HUES64 (cell line): Measurements from ENCODE around the gene FARP2.
"Not testable (repeated sequence)": the region's sequence is repeated elsewhere in the genome, so short reads cannot be mapped to it uniquely, and the experiment has no call there.

Experiments
- H3K27ac ChIP-seq: 2 replicates; pipeline ENCODE4 v1.7.0; 2013; ENCODE audit warnings: low read depth, low read length, inconsistent platforms
- H3K27me3 ChIP-seq: 2 replicates; pipeline ENCODE4 v1.6.1; 2013; ENCODE audit warnings: mild to moderate bottlenecking, low read length; ENCODE audit not compliant: insufficient read depth
- H3K36me3 ChIP-seq: 2 replicates; pipeline ENCODE4 v1.6.1; 2013; ENCODE audit warnings: mild to moderate bottlenecking, low read length; ENCODE audit not compliant: insufficient read depth
- H3K4me1 ChIP-seq: 2 replicates; pipeline ENCODE4 v1.6.1; 2013; ENCODE audit warnings: mild to moderate bottlenecking, low read length, moderate library complexity; ENCODE audit not compliant: insufficient read depth
- H3K4me3 ChIP-seq: 2 replicates; pipeline ENCODE4 v1.5.1; 2013; ENCODE audit warnings: mild to moderate bottlenecking, low read length, moderate library complexity
- H3K9ac ChIP-seq: 2 replicates; pipeline ENCODE4 v1.6.1; 2013; ENCODE audit warnings: mild to moderate bottlenecking, low read depth, low read length
- H3K9me3 ChIP-seq: 2 replicates; pipeline ENCODE4 v1.6.1; 2013; ENCODE audit warnings: low read depth, low read length; ENCODE audit not compliant: insufficient read depth
- WGBS: fragments of 150-250, 120-280 bp; methylation state at CpG from one replicate; pipeline ENCODE4 v1.1.7; 2013; ENCODE audit warnings: missing lambda C conversion rate; 5-methylcytosine and 5-hydroxymethylcytosine counted together

FARP2 gene

DNA sequence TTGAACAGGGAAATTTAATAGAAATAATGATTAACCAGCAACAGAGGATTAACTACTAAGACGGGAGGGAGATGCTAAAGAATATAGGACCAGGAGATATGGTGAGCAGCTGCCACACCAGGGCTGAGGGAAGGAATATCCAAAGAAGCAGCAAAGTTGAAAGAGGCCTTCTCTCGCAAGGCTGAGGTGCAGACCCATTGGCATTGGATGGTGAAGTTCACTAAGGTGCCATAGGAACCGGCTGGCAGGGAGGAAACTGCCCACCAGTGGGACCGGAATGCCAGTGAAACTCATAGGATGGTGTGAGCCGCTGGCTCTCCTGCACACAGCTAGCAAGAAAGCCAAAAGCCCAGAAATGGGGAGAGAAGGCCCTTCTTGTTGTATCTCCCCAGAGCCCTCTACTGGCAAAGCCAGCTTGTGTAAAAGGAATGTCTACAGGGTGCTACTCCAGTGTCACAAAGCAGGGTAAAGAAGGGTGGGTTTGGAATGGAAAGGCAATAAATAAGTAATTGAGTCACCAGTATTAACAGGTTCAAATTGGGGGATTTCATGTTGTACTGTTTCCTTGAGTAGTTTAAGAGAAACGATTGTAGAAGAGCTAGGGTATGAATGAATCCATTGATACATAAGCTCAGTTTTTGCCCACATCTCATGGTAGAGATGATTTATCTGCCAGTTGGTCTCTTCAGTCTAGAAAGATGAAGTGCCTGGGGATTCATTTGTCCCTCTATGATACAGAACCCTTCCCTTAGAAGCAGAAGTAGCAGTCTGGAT is 36.0 kb downstream of the FARP2 start:
- Histone ChIP-seq H3K4me1 (no peaks in the 10 kb centered on the region), H3K27me3 (no peaks in the 10 kb centered on the region), H3K9ac (no peak overlapping the region), H3K36me3 (peaks cover 5% of the 10 kb centered on the region; the same call in 1 of the 2 replicates), H3K27ac (no peak overlapping the region), H3K9me3 (no peaks in the 10 kb centered on the region), H3K4me3 (no peak overlapping the region)
- 80% methylated on average over 6 of the region's 6 CpGs for WGBS

DNA sequence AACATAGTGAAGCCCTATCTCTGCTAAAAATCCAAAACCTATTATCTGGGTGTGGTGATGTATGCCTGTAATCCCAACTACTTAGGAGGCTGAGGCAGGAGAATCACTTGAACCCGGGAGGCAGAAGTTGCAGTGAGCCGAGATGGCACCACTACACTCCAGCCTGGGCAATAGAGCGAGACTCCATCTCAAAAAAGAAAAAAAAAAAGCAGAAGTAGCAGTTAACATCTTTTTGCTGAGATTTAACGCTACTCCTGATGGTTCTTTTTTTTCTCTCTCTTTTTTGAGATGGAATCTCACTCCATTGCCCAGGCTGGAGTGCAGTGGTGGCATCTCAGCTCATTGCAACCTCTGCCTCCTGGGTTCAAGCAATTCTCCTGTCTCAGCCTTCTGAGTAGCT is 36.7 kb downstream of the FARP2 start:
- not testable (repeated sequence) for H3K4me1 ChIP-seq, H3K4me3 ChIP-seq, H3K9ac ChIP-seq, H3K27ac ChIP-seq, H3K9me3 ChIP-seq, H3K36me3 ChIP-seq, H3K27me3 ChIP-seq
- 97% methylated on average over 4 of the region's 4 CpGs for WGBS

DNA sequence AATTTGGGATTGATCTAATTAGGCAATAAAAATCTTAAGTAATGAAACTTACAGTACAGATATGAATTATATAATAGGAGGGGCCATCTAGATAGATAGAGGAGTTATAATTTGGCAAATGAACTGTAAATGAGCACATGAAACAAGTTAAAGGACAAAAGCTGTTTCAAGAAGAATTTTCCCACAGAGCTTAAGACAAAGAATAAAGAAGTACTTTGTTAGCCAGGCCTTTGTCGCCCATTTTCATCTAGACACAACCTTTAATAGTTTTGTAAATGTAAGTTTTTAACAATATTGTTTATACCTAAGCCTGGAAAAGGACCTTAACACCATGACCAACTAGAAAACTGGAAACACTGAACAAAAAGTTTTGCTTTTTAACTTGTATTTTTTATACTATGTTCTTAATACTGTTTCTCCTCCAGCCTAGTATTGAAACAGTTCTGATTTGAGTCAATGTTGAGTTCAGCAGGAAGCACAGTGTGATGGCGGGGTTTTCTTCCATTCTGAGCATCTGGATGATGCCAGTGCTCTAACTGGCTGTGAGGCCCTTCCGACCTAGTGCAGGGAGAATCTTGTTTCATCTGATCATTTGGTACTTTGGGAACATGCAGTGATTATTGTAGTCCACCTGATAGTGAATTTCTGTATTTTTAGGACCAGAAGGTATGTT is 37.6 kb downstream of the FARP2 start:
- Histone ChIP-seq H3K4me3 (no peak overlapping the region), H3K4me1 (no peaks in the 10 kb centered on the region), H3K36me3 (0 out of 2 replicates have a peak, but pooled peaks cover 5% of the 10 kb centered on the region), H3K27ac (no peak overlapping the region), H3K27me3 (no peaks in the 10 kb centered on the region), H3K9ac (no peak overlapping the region), H3K9me3 (no peaks in the 10 kb centered on the region)
- WGBS = 91% methylated on average over 2 of the region's 3 CpGs

GRCh38 chr2:241396809-241397208 is 40.7 kb downstream of the FARP2 start:
- WGBS = 96% methylated on average over 4 of the region's 6 CpGs
- not testable (repeated sequence) for H3K9me3 ChIP-seq, H3K4me3 ChIP-seq, H3K36me3 ChIP-seq, H3K27ac ChIP-seq, H3K27me3 ChIP-seq, H3K9ac ChIP-seq, H3K4me1 ChIP-seq

GRCh38 chr2:241399941-241400922 is 44.1 kb downstream of the FARP2 start:
- no peak overlapping the region for H3K9ac ChIP-seq
- WGBS = 95% methylated on average over 10 of the region's 10 CpGs
- H3K27ac ChIP-seq = no peak overlapping the region
- no peak overlapping the region for H3K4me3 ChIP-seq
- H3K36me3 ChIP-seq = peaks cover 6% of the 10 kb centered on the region; the same call in 1 of the 2 replicates
- no peaks in the 10 kb centered on the region for H3K4me1 ChIP-seq
- no peaks in the 10 kb centered on the region for H3K9me3 ChIP-seq
- H3K27me3 ChIP-seq = no peaks in the 10 kb centered on the region

GRCh38 chr2:241408849-241409248 is 52.8 kb downstream of the FARP2 start:
- Histone ChIP-seq H3K9me3 (no peaks in the 10 kb centered on the region), H3K27ac (no peak overlapping the region), H3K4me1 (no peaks in the 10 kb centered on the region), H3K27me3 (no peaks in the 10 kb centered on the region), H3K9ac (no peak overlapping the region), H3K4me3 (no peak overlapping the region), H3K36me3 (peaks cover 48% of the 10 kb centered on the region)

DNA sequence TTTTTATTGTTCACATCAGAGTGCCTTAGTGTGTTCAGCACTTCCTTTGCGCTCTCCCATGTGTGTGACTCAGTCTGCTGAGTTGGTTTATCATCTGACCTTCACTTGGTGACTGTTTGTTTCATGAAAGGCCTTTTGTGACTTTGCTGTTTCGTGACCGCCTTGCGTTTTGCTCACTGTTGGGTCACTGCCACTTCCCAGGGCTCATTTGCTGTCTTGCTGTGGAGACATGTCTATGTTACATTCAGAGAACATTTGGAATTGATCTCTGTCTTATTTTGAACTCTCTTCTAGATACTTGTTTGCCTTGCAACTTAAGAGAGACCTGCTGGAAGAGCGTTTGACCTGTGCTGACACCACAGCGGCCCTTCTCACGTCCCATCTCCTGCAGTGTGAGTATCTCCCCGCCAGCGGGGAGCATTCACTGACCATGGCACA is 54.7 kb downstream of the FARP2 start:
- no peaks in the 10 kb centered on the region for H3K27me3 ChIP-seq
- H3K36me3 ChIP-seq = peaks cover 57% of the 10 kb centered on the region
- WGBS = 96% methylated on average over 9 of the region's 9 CpGs
- no peak overlapping the region for H3K4me3 ChIP-seq
- no peaks in the 10 kb centered on the region for H3K4me1 ChIP-seq
- no peak overlapping the region for H3K9ac ChIP-seq
- H3K27ac ChIP-seq = no peak overlapping the region
- no peaks in the 10 kb centered on the region for H3K9me3 ChIP-seq

GRCh38 chr2:241412144-241412543 is 56.1 kb downstream of the FARP2 start:
- WGBS = 95% methylated on average over 5 of the region's 5 CpGs
- H3K27ac ChIP-seq = no peak overlapping the region
- peaks cover 62% of the 10 kb centered on the region for H3K36me3 ChIP-seq

GRCh38 chr2:241413501-241413900 is 57.4 kb downstream of the FARP2 start:
- H3K36me3 ChIP-seq = peaks cover 67% of the 10 kb centered on the region
- not testable (repeated sequence) for H3K9me3 ChIP-seq, H3K4me3 ChIP-seq, H3K27me3 ChIP-seq, H3K9ac ChIP-seq, H3K27ac ChIP-seq, H3K4me1 ChIP-seq
- 93% methylated on average over 5 of the region's 5 CpGs for WGBS

More at GRCh38 chr2:241412144-241412543, 56.1 kb downstream of the FARP2 start:
- Histone ChIP-seq H3K9ac (no peak overlapping the region), H3K27me3 (no peaks in the 10 kb centered on the region), H3K4me3 (no peak overlapping the region), H3K4me1 (no peaks in the 10 kb centered on the region), H3K9me3 (no peaks in the 10 kb centered on the region)

DNA sequence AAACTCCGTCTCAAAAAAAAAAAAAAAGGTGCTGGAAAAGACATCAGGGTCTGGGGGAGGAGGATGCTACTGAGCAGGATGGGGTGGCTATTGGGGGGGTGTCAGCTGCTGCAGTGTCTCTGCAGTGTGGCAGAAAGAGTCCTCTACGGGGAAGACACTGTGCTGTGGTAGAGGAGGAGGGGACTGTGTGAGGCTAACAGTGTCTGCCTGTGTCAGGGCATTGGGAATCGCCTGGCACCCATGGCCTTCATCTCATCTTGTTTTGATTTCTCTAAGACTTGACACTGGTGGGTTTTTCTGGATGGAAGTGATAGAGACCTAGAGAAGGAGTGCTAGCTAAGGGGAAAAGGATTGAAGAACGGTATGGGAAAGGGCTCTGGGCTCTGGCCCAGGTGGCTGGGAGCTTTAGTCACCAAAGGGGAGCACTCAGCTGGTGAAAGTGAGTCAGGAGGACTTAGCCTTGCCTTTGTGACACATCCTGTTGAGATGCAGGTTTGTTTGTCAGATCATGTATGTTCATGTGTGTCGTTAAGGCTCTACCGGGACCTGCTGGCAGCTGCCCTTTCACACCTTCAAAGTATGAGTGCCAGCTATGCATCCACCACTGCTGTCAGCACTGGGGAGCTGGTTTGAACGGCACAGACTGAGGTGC is 58.0 kb downstream of the FARP2 start:
- peaks cover 68% of the 10 kb centered on the region for H3K36me3 ChIP-seq
- H3K27me3 ChIP-seq = no peaks in the 10 kb centered on the region
- H3K27ac ChIP-seq = no peak overlapping the region
- H3K4me1 ChIP-seq = no peaks in the 10 kb centered on the region
- H3K9ac ChIP-seq = no peak overlapping the region
- WGBS = 92% methylated on average over 7 of the region's 7 CpGs
- H3K4me3 ChIP-seq = no peak overlapping the region
- H3K9me3 ChIP-seq = no peaks in the 10 kb centered on the region
